Progenitor cell of endocrine pancreas (in vitro differentiated cells): Measurements from ENCODE around the gene CSF2. TPM values are rescaled to one million over a fixed set of nuclear protein-coding genes. Genes with fewer than 3 reads are reported as not detected.

Experiments
- DNase-seq: peaks from one replicate; pipeline ENCODE4 v3.0.0; 2021; ENCODE audit warnings: low spot score; ENCODE audit not compliant: unreplicated experiment
- H3K27ac Mint-ChIP-seq: 2 replicates; pipeline ENCODE4 v1.8.0; 2021; ENCODE audit warnings: mild to moderate bottlenecking, moderate library complexity, mixed read lengths
- H3K27me3 Mint-ChIP-seq: 2 replicates; pipeline ENCODE4 v1.8.0; 2021; ENCODE audit warnings: mixed read lengths
- H3K36me3 Mint-ChIP-seq: 2 replicates; pipeline ENCODE4 v1.8.0; 2022; ENCODE audit warnings: mixed read lengths; ENCODE audit not compliant: insufficient read depth
- H3K4me1 Mint-ChIP-seq: 2 replicates; pipeline ENCODE4 v1.8.0; 2021; ENCODE audit warnings: low read depth, mixed read lengths
- H3K4me3 Mint-ChIP-seq: 2 replicates; pipeline ENCODE4 v1.8.0; 2021; ENCODE audit warnings: low read depth, mild to moderate bottlenecking, moderate library complexity, mixed read lengths
- H3K9me3 Mint-ChIP-seq: 2 replicates; pipeline ENCODE4 v1.8.0; 2021; ENCODE audit warnings: low read depth, mixed read lengths
- total RNA-seq: library from RNA; stranded (reverse); gene quantifications from 2 replicates; pipeline ENCODE4 v1.2.1, GENCODE V29; 2021
- TF ChIP-seq, protein P1 (sequence below): fragments of 200-600 bp; sonication (generic); IDR thresholded peaks from one replicate; pipeline ENCODE4 v1.5.0; 2021; ENCODE audit warnings: antibody characterized with exemption, mild to moderate bottlenecking; ENCODE audit not compliant: unreplicated experiment

Gene CSF2
- total RNA-seq, 1 donor from 2014 or later, result not detected

DNA sequence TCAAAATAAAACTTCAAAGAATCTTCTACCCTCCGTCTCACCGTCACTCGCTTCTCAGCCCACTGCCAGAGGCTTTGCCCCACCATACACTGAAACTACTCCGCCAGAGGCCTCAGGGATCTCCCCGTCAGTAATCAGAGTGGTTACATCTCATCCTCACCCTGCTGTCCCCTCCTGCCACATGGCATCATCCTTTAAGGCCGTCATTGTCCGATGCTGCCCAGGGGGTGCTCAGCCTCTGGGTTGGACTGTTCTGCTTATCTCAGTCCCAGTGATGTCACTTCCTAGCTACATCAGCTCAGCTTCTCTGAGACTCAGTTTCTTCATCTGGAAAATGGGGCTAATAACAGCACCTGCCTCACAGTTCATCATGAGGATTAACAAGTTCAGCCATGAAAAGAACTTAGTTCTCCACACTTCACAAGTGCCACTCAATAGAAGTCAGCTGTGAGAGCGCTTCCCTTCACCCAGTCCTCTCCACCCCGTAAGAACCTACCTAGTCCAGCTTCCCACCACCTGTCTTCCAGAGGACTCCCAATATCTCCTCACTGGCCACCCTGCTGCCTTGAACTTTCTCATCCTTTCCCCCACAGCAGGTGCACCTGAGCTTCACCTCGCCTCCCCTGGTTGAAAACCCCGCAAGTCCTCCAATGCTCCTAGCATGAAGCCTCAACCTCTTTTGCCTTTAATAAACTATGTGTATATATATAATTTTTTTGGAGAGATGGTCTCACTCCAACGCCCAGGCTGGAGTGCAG is 15.9 kb upstream of the CSF2 start:
- H3K27ac Mint-ChIP-seq, result no peak overlapping the region
- no peaks in the 10 kb centered on the region for H3K4me1 Mint-ChIP-seq
- no peaks in the 10 kb centered on the region for H3K27me3 Mint-ChIP-seq
- no peaks in the 10 kb centered on the region for H3K9me3 Mint-ChIP-seq
- H3K4me3 Mint-ChIP-seq, result no peak overlapping the region
- TF ChIP-seq, protein P1, sequence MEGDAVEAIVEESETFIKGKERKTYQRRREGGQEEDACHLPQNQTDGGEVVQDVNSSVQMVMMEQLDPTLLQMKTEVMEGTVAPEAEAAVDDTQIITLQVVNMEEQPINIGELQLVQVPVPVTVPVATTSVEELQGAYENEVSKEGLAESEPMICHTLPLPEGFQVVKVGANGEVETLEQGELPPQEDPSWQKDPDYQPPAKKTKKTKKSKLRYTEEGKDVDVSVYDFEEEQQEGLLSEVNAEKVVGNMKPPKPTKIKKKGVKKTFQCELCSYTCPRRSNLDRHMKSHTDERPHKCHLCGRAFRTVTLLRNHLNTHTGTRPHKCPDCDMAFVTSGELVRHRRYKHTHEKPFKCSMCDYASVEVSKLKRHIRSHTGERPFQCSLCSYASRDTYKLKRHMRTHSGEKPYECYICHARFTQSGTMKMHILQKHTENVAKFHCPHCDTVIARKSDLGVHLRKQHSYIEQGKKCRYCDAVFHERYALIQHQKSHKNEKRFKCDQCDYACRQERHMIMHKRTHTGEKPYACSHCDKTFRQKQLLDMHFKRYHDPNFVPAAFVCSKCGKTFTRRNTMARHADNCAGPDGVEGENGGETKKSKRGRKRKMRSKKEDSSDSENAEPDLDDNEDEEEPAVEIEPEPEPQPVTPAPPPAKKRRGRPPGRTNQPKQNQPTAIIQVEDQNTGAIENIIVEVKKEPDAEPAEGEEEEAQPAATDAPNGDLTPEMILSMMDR, result no peak
- no peaks in the 10 kb centered on the region for H3K36me3 Mint-ChIP-seq
- DNase-seq, result peak; percentile 4

DNA sequence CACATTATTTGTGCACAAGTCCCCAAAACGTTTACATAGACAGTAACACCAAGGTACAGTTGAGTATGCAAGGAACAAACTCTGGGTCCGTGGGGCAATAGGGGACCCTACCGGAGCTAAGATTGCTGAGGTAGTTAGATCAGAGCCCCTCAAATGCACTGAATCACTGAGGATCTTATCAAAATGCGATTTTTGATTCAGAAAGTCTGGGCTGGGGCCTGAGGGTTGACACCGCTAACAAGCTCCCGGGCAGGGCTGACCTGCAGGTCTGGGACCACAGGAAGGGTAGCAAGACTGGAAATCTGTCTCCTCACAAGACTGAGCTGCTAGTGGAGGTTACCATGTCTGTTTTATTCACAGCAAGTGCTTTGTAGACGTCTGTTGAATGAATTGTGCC is 14.9 kb upstream of the CSF2 start:
- peak; percentile 4 for DNase-seq
- no peaks in the 10 kb centered on the region for H3K4me1 Mint-ChIP-seq
- H3K27me3 Mint-ChIP-seq, result no peaks in the 10 kb centered on the region
- H3K4me3 Mint-ChIP-seq, result no peak overlapping the region
- H3K27ac Mint-ChIP-seq, result no peak overlapping the region
- H3K36me3 Mint-ChIP-seq, result no peaks in the 10 kb centered on the region
- TF ChIP-seq, protein P1, result no peak
- no peaks in the 10 kb centered on the region for H3K9me3 Mint-ChIP-seq

DNA sequence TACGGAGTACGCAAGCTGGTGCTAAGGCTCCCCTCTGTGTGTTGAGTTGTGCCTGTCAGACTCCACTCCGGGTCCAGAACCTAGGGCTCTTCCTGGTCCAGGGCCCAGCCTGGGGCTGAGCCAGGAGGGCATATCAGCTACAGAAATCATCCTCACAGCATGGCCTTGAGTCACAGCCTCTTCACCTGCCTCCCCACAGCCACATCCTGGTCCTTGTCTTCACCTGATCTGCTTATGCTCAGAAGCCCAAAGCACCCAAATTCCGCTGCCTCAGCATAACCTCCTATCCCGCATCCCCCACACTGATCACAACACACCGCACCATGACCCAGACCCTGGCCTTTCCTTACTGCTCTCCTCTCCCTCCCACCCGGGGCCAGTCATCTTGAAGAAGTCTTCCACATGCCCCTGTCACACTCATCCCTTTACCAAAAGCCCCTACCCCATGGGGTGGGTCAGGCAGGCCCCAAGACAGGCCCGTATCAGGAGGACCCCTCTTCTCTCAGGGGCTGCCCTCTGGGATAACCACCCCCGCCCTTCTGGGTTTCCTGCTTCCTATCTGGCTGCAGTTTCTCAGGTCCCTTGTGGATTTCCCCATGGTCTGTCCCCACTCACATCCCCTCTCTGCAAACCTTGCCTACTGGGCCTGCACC is 14.4 kb upstream of the CSF2 start:
- no peaks in the 10 kb centered on the region for H3K27me3 Mint-ChIP-seq
- peak; percentile 9 for DNase-seq
- H3K27ac Mint-ChIP-seq, result peak overlapping the region; percentile 46
- H3K36me3 Mint-ChIP-seq, result no peaks in the 10 kb centered on the region
- H3K9me3 Mint-ChIP-seq, result no peaks in the 10 kb centered on the region
- TF ChIP-seq, protein P1, result no peak
- no peak overlapping the region for H3K4me3 Mint-ChIP-seq
- H3K4me1 Mint-ChIP-seq, result no peaks in the 10 kb centered on the region

DNA sequence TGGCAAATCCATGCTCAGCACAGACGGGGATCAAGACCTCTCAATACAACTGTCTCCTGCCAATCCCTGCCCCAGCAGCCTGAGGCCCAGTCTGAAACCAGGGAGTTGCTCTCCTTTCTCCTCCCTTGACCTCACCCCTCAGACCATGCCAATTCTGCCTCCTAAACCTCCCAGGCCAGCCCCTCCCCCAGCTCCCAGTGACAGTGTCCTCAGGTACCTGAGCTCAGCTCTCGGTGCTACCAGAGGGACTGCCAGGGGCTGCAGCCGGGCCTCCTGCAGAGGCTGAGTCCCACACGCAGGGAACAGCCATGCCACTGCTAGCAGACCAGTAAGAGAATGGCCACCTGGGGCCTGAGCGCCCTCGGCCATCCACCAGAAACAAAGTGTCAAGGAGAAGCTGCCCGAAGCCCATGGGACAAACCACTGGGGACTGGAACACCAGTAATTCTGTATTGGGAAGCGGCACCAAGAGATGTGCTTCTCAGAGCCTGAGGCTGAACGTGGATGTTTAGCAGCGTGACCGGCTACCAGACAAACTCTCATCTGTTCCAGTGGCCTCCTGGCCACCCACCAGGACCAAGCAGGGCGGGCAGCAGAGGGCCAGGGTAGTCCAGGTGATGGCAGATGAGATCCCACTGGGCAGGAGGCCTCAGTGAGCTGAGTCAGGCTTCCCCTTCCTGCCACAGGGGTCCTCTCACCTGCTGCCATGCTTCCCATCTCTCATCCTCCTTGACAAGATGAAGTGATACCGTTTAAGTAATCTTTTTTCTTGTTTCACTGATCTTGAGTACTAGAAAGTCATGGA is 13.7 kb upstream of the CSF2 start:
- H3K27ac Mint-ChIP-seq, result no peak overlapping the region
- no peaks in the 10 kb centered on the region for H3K27me3 Mint-ChIP-seq
- DNase-seq, result peak; percentile 6
- no peaks in the 10 kb centered on the region for H3K4me1 Mint-ChIP-seq
- no peaks in the 10 kb centered on the region for H3K36me3 Mint-ChIP-seq
- TF ChIP-seq, protein P1, result no peak
- H3K4me3 Mint-ChIP-seq, result no peak overlapping the region
- no peaks in the 10 kb centered on the region for H3K9me3 Mint-ChIP-seq

DNA sequence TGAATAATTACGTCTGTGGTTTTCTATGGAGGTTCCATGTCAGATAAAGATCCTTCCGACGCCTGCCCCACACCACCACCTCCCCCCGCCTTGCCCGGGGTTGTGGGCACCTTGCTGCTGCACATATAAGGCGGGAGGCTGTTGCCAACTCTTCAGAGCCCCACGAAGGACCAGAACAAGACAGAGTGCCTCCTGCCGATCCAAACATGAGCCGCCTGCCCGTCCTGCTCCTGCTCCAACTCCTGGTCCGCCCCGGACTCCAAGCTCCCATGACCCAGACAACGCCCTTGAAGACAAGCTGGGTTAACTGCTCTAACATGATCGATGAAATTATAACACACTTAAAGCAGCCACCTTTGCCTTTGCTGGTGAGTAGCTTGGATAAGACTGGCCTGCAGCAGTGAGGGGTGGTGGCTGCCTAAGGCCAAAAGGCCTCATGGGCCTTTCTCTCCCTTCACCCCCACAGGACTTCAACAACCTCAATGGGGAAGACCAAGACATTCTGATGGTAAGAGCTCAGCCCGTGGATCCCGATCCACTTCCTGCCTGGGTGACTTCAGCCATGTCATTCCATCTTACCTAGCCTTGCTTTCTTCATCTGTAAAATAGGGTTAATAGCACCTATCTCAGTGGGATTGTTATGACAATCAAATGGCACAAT is 13.0 kb upstream of the CSF2 start, which contains the start of gene IL3:
Gene IL3, plus strand, starts transcription at position 155 of the 661 bp plus-strand sequence. Its CDS starts 52 bp downstream, at position 207.
- H3K9me3 Mint-ChIP-seq, result no peaks in the 10 kb centered on the region
- DNase-seq, result no peak
- TF ChIP-seq, protein P1, result no peak

More for the DNA sequence above, 13.0 kb upstream of the CSF2 start, which contains the start of gene IL3:
- Mint-ChIP-seq H3K4me1 (no peaks in the 10 kb centered on the region), H3K27me3 (no peaks in the 10 kb centered on the region), H3K4me3 (no peak within 1 kb of the TSS), H3K27ac (no peak within 1 kb of the TSS), H3K36me3 (no peaks in the 10 kb centered on the region)
